GM23248 (cell line): ENCODE results near the gene BNIPL. TPM values are rescaled to one million over a fixed set of nuclear protein-coding genes. Genes with fewer than 3 reads are reported as not detected.

Experiments
- DNase-seq: peaks from one replicate; pipeline ENCODE4 v3.0.0-alpha.2; 2015
- H2AFZ ChIP-seq: fragments of 200-600 bp; sonication (generic); 2 replicates; pipeline ENCODE4 v1.6.1; 2016; ENCODE audit warnings: antibody characterized with exemption
- H3F3A ChIP-seq: fragments of 200-600 bp; sonication (generic); 2 replicates; pipeline ENCODE4 v1.6.1; 2016; ENCODE audit warnings: mild to moderate bottlenecking, antibody characterized with exemption, mixed run types; ENCODE audit not compliant: insufficient read depth
- H3K27ac ChIP-seq: fragments of 200-600 bp; sonication (generic); 2 replicates; pipeline ENCODE4 v1.5.1; 2016; ENCODE audit warnings: mild to moderate bottlenecking
- H3K27me3 ChIP-seq: fragments of 200-600 bp; sonication (generic); replicated peaks from 2 replicates; pipeline ENCODE4 v1.6.1; 2016; ENCODE audit warnings: mild to moderate bottlenecking; ENCODE audit not compliant: insufficient read depth
- H3K36me3 ChIP-seq: fragments of 200-600 bp; sonication (generic); 2 replicates; pipeline ENCODE4 v1.6.1; 2016; ENCODE audit warnings: low read depth, mild to moderate bottlenecking
- H3K4me1 ChIP-seq: fragments of 200-600 bp; sonication (generic); 2 replicates; pipeline ENCODE4 v1.6.1; 2016; ENCODE audit warnings: mild to moderate bottlenecking; ENCODE audit not compliant: insufficient read depth
- H3K4me2 ChIP-seq: fragments of 200-600 bp; sonication (generic); one replicate; pipeline ENCODE4 v1.6.1; 2016; ENCODE audit warnings: mild to moderate bottlenecking; ENCODE audit not compliant: unreplicated experiment
- H3K4me3 ChIP-seq: fragments of 200-600 bp; sonication (generic); 2 replicates; pipeline ENCODE4 v1.5.1; 2016; ENCODE audit warnings: mild to moderate bottlenecking
- H3K79me2 ChIP-seq: fragments of 200-600 bp; sonication (generic); 2 replicates; pipeline ENCODE4 v1.6.1; 2016; ENCODE audit warnings: mild to moderate bottlenecking; ENCODE audit not compliant: insufficient read depth
- H3K9ac ChIP-seq: fragments of 200-600 bp; sonication (generic); 2 replicates; pipeline ENCODE4 v1.6.1; 2016; ENCODE audit warnings: mild to moderate bottlenecking
- H3K9me2 ChIP-seq: fragments of 200-600 bp; sonication (generic); 2 replicates; pipeline ENCODE4 v1.6.1; 2016; ENCODE audit warnings: mixed run types, mild to moderate bottlenecking, moderate library complexity; ENCODE audit not compliant: insufficient read depth
- H3K9me3 ChIP-seq: fragments of 200-600 bp; sonication (generic); one replicate; pipeline ENCODE4 v1.6.1; 2017; ENCODE audit warnings: low read depth
- H4K20me1 ChIP-seq: fragments of 200-600 bp; sonication (generic); 2 replicates; pipeline ENCODE4 v1.6.0; 2016; ENCODE audit not compliant: insufficient read depth
- EZH2 ChIP-seq: fragments of 200-600 bp; sonication (generic); IDR thresholded peaks from 2 replicates; pipeline ENCODE4 v1.6.1; 2018; ENCODE audit warnings: antibody characterized with exemption, mild to moderate bottlenecking; ENCODE audit not compliant: insufficient read depth, poor library complexity, severe bottlenecking
- EZH2phosphoT487 ChIP-seq: fragments of 200-600 bp; sonication (generic); IDR thresholded peaks from 2 replicates; pipeline ENCODE4 v1.6.1; 2018; ENCODE audit warnings: antibody characterized with exemption, moderate library complexity, mild to moderate bottlenecking, low read depth; ENCODE audit not compliant: insufficient read depth
- WGBS, 2 experiments: methylation state at CpG; one replicate each; pipeline ENCODE4 v1.1.6; 2015 to 2017; ENCODE audit warnings: low lambda C conversion rate in 2 of 2, low coverage in 1 of 2; ENCODE audit errors: missing lambda C conversion rate in 2 of 2; 5-methylcytosine and 5-hydroxymethylcytosine counted together
- in situ Hi-C: fragments of 300-500 bp; cut with MboI; formaldehyde crosslinking; loops from 2 replicates; pipeline ENCODE4 v1.15.0; 2020
- polyA plus RNA-seq: library from polyadenylated mRNA; unstranded; fragments of >200 nt; fragmentation: Nextera tagmentation; extraction: Ambion mirVana; gene quantifications from 2 replicates; pipeline ENCODE4 v1.2.1, GENCODE V29; 2016
- total RNA-seq: library from RNA; depleted of rRNA; stranded (reverse); fragments of >200 nt; shearing (Covaris generic); gene quantifications from 2 replicates; pipeline ENCODE4 v1.2.3, GENCODE V29; 2014

BNIPL gene
- total and polyA plus RNA-seq, 2 experiments from 2014 or later: 0.09 TPM; not detected in 1

DNA sequence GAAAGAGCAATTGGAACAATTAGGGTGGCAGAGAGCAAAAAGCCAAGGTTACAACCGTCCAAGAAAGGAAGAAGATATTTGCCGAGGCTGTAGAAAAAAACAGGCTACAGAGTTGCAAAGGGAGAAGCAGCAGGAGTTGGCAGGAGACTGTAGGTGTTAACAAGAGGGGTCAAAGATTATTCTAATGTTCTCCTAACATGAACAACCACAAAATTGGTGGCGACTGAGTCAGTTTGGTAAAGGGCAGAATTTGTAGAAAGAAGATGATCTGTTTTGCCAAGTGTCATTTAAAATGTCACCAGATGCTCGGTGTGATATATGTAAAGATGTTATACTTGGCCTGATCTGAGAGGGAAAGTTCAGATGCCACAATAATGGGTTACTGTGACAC, 28.5 kb upstream of the BNIPL start:
- H3K4me3 ChIP-seq: peak overlapping the region; percentile 89
- H3F3A ChIP-seq: peaks cover 30% of the 10 kb centered on the region
- no peaks in the 10 kb centered on the region for H3K27me3 ChIP-seq
- H2AFZ ChIP-seq: peak overlapping the region; percentile 71
- H3K9me3 ChIP-seq: no peaks in the 10 kb centered on the region
- WGBS, 2 experiments: 4 to 5% methylated on average over 4 of the region's 4 CpGs
- H3K27ac ChIP-seq: peak overlapping the region; percentile 94
- H3K4me2 ChIP-seq: peak overlapping the region; percentile 71
- peaks cover 50% of the 10 kb centered on the region for H3K79me2 ChIP-seq
- H4K20me1 ChIP-seq: no peaks in the 10 kb centered on the region
- peaks cover 39% of the 10 kb centered on the region for H3K4me1 ChIP-seq
- peak overlapping the region; percentile 93 for H3K9ac ChIP-seq
- no peak for DNase-seq
- no peaks in the 10 kb centered on the region for H3K36me3 ChIP-seq
- peak; percentile 81; the same call in 1 of the 2 replicates for TF ChIP-seq EZH2phosphoT487
- no peak for TF ChIP-seq EZH2
- H3K9me2 ChIP-seq: no peaks in the 10 kb centered on the region
- in situ Hi-C loops: no loop called here

DNA sequence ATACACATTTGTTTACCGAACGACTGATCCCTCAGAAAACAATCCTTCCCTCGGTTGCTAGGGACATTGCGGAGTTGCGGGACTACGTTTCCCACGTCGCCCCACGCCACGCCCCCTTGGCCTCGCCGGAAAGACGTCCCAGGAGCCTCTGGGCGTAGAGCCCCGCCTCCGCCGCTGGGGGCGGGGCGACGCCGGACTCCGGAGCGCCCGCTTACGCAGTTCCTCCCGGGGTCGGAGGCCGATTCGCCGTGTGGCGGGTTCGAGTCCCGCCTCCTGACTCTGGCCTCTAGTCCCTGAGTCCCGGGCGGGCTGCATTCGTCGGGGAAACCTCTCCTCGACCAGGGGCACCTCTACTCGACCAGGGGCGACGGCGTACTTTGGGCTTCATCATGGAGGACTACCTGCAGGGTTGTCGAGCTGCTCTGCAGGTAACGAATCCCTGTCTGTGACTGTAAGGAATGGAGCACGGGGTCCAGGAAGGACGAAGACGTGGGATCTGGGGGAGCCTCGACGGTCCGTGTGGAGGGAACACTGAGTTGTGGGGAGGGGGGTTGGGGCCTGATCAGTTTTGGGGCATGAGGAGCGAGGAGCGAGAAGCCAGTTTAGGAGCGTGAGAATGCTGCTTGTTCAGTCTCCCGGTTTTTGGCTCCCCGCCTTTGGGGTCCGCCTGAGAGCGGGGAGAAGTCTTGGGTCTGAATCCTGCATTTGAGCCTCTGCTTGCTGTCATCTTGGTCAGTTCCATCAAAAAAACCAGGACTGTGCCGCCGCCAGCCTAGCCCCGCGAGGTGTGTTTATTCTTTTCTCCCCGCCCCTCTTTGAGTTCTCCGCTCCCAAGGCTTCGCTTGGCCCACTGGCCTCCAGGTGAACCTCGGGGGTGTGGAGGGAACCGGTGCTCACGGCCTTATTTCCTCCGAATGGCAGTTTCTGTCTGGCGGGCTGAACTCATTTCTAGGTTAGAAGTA, 27.9 kb upstream of the BNIPL start, which contains the start of gene PRUNE1:
Gene PRUNE1 (plus strand): TSS at position 206 of the 962 bp plus-strand sequence. CDS start 184 bp downstream, at position 390.
- Histone ChIP-seq H3K4me3 (peak within 1 kb of the TSS; percentile 89), H3K9me2 (no peaks in the 10 kb centered on the region), H3K27ac (peak within 1 kb of the TSS; percentile 94), H2AFZ (peak within 1 kb of the TSS; percentile 96), H3F3A (peaks cover 30% of the 10 kb centered on the region), H3K4me1 (peaks cover 39% of the 10 kb centered on the region), H3K36me3 (no peaks in the 10 kb centered on the region), H3K9ac (peak within 1 kb of the TSS; percentile 93), H3K9me3 (no peaks in the 10 kb centered on the region), H3K27me3 (no peaks in the 10 kb centered on the region), H3K4me2 (peak within 1 kb of the TSS; percentile 92), H4K20me1 (no peaks in the 10 kb centered on the region), H3K79me2 (peaks cover 52% of the 10 kb centered on the region)
- in situ Hi-C loops: no loop called here
- 2% methylated on average over 68 to 69 of the region's 69 CpGs for WGBS, 2 experiments
- TF ChIP-seq EZH2phosphoT487: no peak
- no peak for TF ChIP-seq EZH2
- peak; percentile 99 for DNase-seq

- no peak for TF ChIP-seq EZH2phosphoT487
- no peak for TF ChIP-seq EZH2
Observed at GRCh38 chr1:151009206-151009587, 27.2 kb upstream of the BNIPL start.

DNA sequence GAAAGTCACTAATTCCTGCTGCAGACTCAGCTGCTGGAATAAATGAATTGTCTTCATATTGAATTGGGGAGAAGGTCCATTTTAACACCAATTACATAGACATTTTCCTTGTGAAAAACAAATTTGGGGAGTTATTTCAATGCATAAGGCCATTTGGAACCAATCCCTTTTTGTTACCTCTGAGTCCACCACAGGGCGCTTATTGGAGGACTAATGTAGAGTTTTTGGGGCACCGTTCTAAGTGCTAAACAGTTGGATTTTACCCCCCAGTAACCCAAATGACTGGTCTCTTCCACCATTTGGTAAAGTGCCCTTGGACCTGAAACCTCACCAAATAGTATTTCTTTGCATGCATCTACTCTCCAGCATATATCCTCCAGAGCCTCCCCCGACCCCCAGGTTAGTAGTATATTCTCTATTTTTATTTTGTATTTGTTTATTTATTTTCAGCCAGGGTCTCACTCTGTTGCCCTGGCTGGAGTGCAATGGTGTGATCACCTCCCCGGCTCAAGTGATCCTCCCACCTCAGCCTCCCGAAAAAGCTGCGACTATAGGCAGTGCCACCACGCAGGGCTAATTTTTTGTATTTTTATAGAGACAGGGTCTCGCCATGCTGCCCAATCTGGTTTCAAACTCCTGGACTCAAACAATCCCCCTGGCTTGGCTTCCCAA, 26.6 kb upstream of the BNIPL start:
- peak overlapping the region; percentile 89 for H3K4me3 ChIP-seq
- no peaks in the 10 kb centered on the region for H3K27me3 ChIP-seq
- TF ChIP-seq EZH2: no peak
- no peak for TF ChIP-seq EZH2phosphoT487
- peaks cover 39% of the 10 kb centered on the region for H3K4me1 ChIP-seq
- no peak for DNase-seq
- H4K20me1 ChIP-seq: no peaks in the 10 kb centered on the region
- peak overlapping the region; percentile 76 for H3K27ac ChIP-seq
- no peaks in the 10 kb centered on the region for H3K36me3 ChIP-seq
- in situ Hi-C loops: no loop called here
- H3K9me3 ChIP-seq: no peaks in the 10 kb centered on the region
- peak overlapping the region; percentile 92 for H3K4me2 ChIP-seq
- H2AFZ ChIP-seq: peak overlapping the region; percentile 96
- no peaks in the 10 kb centered on the region for H3K9me2 ChIP-seq
- 91 to 92% methylated on average over 8 of the region's 8 CpGs for WGBS, 2 experiments
- peak overlapping the region; percentile 93 for H3K9ac ChIP-seq
- peaks cover 57% of the 10 kb centered on the region for H3K79me2 ChIP-seq
- H3F3A ChIP-seq: peaks cover 30% of the 10 kb centered on the region

More at GRCh38 chr1:151009206-151009587, 27.2 kb upstream of the BNIPL start:
- Histone ChIP-seq H3K9me2 (no peaks in the 10 kb centered on the region), H3K4me2 (peak overlapping the region; percentile 92), H2AFZ (peak overlapping the region; percentile 96), H3K9ac (peak overlapping the region; percentile 93), H4K20me1 (no peaks in the 10 kb centered on the region), H3K4me3 (peak overlapping the region; percentile 89), H3F3A (peaks cover 30% of the 10 kb centered on the region), H3K79me2 (peaks cover 54% of the 10 kb centered on the region), H3K27me3 (no peaks in the 10 kb centered on the region), H3K9me3 (no peaks in the 10 kb centered on the region), H3K4me1 (peaks cover 39% of the 10 kb centered on the region), H3K36me3 (no peaks in the 10 kb centered on the region), H3K27ac (peak overlapping the region; percentile 76)
- WGBS, 2 experiments: 14 to 16% methylated on average over 3 of the region's 3 CpGs
- peak; percentile 62 for DNase-seq
- in situ Hi-C loops: no loop called here
